ENCODE data around the gene SLC25A34. TPM values are rescaled to one million over a fixed set of nuclear protein-coding genes. Genes with fewer than 3 reads are reported as not detected.

Gene SLC25A34
- 1.2 and 1.4 TPM in 2 replicates for polyA plus RNA-seq (2012; rRNA removed)
- polyA plus RNA-seq (2012; cell fraction: cytosol; rRNA removed), result 0.31 and 0.38 TPM in 2 replicates
- 6.3 and 6.5 TPM in 2 replicates for polyA plus RNA-seq (2012; cell fraction: nucleus; rRNA removed)

GRCh38 chr1:15736038-15736891 lies at the start of gene SLC25A34:
TSS of gene SLC25A34 (plus strand) at chr1:15736258. CDS start at chr1:15736486, 228 bp downstream.
- TF ChIP-seq GABPA (IDR thresholded peaks at IDR 0.05; ENCODE audit: low read depth) (no peak), TEAD4 (IDR thresholded peaks at IDR 0.05; ENCODE audit: borderline replicate concordance, insufficient read depth) (no peak), TCF12 (IDR thresholded peaks at IDR 0.05) (no peak), MAX (IDR thresholded peaks at IDR 0.05; ENCODE audit: low read depth) (no peak), FOXJ3 (CRISPR knock-in tag; IDR thresholded peaks at IDR 0.05) (no peak), MXI1 (IDR thresholded peaks at IDR 0.05; ENCODE audit: low read depth, low read length) (no peak), ZBTB33 (IDR thresholded peaks at IDR 0.05; ENCODE audit: borderline replicate concordance, low read depth) (no peak), ELF1 (IDR thresholded peaks at IDR 0.05) (no peak), REST (IDR thresholded peaks at IDR 0.05; ENCODE audit: low read depth, low read length) (no peak), CHD2 (IDR thresholded peaks at IDR 0.05; ENCODE audit: low read length, partially characterized antibody) (no peak), NFIC (IDR thresholded peaks at IDR 0.05; ENCODE audit: borderline replicate concordance) (no peak), JUND (IDR thresholded peaks at IDR 0.05) (no peak), POLR2AphosphoS5 (IDR thresholded peaks at IDR 0.05; ENCODE audit: low read depth, low read length) (no peak)
- TF ChIP-seq, protein P1, sequence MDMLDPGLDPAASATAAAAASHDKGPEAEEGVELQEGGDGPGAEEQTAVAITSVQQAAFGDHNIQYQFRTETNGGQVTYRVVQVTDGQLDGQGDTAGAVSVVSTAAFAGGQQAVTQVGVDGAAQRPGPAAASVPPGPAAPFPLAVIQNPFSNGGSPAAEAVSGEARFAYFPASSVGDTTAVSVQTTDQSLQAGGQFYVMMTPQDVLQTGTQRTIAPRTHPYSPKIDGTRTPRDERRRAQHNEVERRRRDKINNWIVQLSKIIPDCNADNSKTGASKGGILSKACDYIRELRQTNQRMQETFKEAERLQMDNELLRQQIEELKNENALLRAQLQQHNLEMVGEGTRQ (IDR thresholded peaks at IDR 0.05; ENCODE audit: borderline replicate concordance, low read depth, low read length), result no peak
- no peak within 1 kb of the TSS for H3K4me2 ChIP-seq
- peaks cover 0 to 39% of the 10 kb centered on the region in 2 experiments; a peak in 1 of 4 replicates for H3K4me1 ChIP-seq (ENCODE audit: control insufficient read depth in 1 of 2, insufficient read depth in 2 of 2, low read depth in 1 of 2, low read length in 1 of 2)
- no peak within 1 kb of the TSS for H3K4me3 ChIP-seq (ENCODE audit: low read depth in 2 of 2, low read length in 1 of 2)
- H4K20me1 ChIP-seq (ENCODE audit: insufficient read depth), result no peaks in the 10 kb centered on the region
- ChIA-PET CTCF (interaction anchor here (0.6 kb wide), 1 partner anchor 133 kb away, joined by 3 read pairs; no protein-coding TSS in a partner anchor), POLR2A (no interaction called here)
- peaks cover 0 to 31% of the 10 kb centered on the region in 2 experiments for H3K36me3 ChIP-seq (replicated peaks in 1 of 2; ENCODE audit: control insufficient read depth in 1 of 2, insufficient read depth in 2 of 2, low read length in 1 of 2)
- DNase-seq, result no peak
- H3K27me3 ChIP-seq (ENCODE audit: insufficient read depth), result no peaks in the 10 kb centered on the region
- H3K79me2 ChIP-seq (ENCODE audit: insufficient read depth), result no peaks in the 10 kb centered on the region
- no peaks in the 10 kb centered on the region for H3K9me3 ChIP-seq
- no peak within 1 kb of the TSS for H2AFZ ChIP-seq (ENCODE audit: low read depth)
- H3K9me2 ChIP-seq, result no peaks in the 10 kb centered on the region
- 78% methylated on average over 5 of the region's 35 CpGs for WGBS (ENCODE audit: low lambda C conversion rate)
- H3K9ac ChIP-seq, result no peak within 1 kb of the TSS
- peak within 1 kb of the TSS in 1 of 2 experiments; percentile 43; a peak in 1 of 4 replicates for H3K27ac ChIP-seq (ENCODE audit: low read depth in 2 of 2, low read length in 1 of 2)
- no peaks in the 10 kb centered on the region for H3F3A ChIP-seq (replicated peaks; ENCODE audit: insufficient read depth)

Data from SK-N-SH (cell line).